ENCODE results near the gene TMEM126A. TPM values are rescaled to one million over a fixed set of nuclear protein-coding genes. Genes with fewer than 3 reads are reported as not detected.

The TMEM126A gene
- total RNA-seq: 58.5 and 78.1 TPM in 2 replicates

DNA sequence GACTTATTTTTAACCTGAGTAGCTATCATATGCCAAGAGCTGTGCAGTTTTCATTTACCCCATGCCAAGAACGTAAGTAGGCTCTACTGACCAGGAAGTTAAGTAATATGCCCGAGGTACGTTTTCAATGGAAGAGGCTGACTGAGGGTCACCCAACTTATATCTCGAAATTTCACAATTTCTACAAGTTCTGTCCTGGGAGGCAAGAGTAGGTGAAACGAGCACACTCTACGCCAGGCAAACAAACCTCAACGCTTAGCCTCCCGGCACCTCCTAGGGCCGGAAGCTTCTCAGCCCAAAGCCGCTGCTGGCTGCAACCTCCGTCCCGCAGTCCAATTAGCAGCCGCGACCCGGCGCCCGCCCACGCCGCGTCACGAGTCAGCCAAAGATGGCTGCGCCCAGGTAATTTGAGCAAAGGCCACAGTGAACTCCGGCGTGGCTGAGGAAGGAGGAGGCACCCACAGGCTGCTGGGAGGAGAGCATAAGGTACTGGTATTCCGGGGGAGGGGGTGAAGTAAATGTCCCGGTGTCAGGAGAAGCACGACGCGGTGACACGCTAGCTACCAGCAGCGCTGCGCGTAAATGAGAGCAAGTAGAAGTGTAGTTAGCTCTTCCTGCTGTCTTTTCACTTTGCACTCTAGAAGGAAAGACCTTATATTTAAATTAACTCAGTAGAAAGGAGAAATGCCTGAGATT is at the start of gene TMEM126A:
Gene TMEM126A, plus strand, starts transcription at position 364 of the 696 bp plus-strand sequence. CDS start 2,289 bp downstream, outside the sequence.

DNA sequence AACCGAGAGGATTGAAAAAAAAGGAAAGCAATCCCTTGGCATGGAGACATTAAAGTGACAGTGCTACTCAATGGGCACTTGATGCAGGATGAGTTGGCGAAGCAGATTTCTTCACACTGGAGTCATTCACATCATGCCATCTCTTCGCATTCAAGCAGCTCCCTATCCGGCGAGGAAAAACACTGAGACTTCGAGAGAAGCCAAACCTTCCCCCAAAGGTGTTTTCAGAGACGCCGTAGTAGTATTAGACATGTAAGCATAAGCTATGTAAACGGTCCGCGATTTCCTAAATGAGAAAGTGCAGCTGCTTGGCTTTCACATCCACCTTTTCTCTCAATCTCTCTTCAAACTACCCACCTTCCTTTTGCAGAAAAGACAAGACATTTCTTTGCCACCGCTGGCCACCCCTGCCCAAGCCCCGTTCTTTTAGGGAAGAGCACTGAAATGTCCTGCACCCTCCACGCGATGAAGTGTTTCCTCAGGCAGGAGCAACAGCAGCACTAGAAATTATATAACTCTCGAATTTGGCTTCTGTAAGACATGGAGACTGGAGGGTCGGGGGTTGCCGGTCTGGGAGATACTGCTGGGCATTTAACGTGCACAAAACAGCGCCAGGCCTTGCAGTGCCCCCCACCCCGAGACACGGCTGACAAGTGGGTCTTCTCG is 20.3 kb upstream of the TMEM126A start, which contains the start of gene DLG2:
Gene DLG2, minus strand, starts transcription at position 13 of the 666 bp plus-strand sequence.

DNA sequence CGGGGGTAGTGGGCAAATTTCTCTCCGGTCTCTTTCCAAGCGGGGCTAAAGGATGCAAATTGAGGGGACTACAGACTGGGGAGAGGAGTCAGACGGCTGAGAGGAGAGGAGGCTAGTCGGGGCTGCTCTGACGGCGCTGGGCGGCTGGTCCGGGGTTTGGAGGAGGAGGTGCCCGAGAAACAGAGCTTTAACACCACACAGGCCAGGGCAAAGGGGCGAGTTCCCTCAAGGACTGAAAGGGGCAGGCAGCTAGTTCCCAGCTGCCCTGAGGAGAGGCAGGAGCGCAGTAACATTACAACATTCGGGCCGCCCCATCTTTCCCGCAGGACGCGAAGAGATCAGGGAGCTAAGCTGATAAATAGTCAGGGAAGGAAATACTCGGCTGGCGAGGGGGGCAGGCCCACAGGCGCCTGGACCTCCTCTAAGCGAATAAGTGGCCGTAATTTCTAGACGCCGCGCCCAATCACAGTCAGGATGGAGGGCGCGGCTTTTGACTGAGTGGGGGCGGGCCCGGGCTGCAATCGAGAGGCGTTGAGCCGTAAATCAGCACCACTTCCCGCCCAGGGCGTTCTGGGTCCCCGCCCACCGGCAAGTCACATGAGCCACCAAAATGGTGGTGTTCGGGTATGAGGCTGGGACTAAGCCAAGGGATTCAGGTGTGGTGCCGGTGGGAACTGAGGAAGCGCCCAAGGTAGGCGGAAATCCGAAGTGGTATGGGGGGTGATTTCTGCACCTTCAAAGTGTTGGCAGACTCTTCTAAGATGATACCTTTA is 19.6 kb upstream of the TMEM126A start, which contains the start of gene TMEM126B:
Gene TMEM126B, plus strand, starts transcription at position 596 of the 773 bp plus-strand sequence. Its CDS starts 15 bp downstream, at position 611.

DNA sequence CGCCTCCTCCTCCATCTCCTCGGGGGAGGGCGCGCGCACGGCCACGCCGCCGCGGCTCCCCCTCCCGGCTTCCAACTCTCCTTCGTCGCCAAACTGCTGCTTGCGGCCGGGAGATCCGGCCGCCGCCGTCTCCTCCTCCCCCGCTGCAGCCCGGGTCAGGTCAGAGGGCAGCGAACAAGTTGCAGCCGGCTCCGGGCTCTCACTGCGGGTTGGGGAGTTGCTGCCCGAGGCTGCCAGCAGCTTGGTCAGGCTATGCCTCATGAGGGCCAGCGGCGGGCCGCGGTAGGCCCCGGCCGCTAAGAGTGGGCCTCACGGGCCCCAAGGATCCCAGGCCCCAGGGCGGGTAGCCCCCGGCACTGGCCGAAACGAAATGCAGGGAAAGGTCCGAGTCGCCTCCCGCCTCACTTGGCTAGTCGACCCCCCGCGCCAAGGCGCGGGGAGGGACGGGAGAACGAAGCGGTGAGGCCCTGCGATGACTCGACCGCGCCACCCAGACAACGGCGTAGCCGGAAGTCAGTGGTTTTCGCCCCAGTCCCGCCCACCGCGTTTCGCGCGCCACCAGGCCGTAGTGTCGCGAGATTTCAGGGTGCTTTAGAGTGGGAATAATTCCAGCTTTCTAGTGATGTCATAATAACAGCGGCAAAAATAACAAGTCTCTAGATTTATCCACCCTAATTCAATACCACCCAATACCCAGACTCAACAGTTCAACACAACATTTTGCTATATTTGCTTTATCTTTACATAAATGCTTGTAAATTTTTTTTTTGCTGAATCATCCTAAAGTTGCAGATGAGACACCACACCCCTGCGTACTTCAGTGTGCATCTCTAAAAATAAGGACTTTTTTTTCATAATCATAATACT is 17.1 kb downstream of the TMEM126A start, which contains the start of gene CREBZF:
Gene CREBZF, minus strand, starts transcription at position 515 of the 867 bp plus-strand sequence. Its CDS starts 254 bp downstream, at position 261.

DNA sequence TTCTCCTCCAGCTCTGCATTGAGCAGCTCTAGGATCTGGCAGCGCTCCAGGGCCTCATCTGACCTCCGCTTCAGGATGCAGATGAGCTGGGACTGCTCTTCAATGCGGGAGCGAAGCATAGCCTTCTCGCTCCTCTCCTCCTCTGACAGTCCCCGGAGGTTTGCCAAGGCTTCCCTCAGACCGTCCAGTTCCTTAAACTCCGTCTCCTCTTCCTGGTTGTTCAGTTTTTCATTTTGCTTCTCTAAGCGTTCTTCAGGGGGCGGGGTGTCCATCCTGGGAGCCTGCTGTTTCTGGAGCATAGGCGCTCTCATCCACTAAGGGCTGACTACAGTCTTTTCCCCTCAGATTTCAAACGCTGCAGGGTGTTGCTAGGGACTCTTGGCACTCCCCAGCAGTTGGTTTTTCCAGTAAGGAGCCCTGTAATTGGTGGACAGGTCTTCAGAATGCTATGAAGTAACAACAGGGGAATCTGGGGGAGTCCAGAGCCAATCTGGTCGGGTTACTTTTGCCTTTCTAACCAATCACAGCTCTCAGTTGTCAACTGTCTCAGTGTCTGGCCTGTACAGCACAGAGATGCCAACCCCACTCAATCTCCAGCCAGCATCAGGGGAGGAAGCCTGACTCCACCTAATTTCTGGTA is 38.2 kb downstream of the TMEM126A start, which contains the start of gene CCDC89:
Gene CCDC89, minus strand, starts transcription at position 376 of the 640 bp plus-strand sequence. Its CDS starts 65 bp downstream, at position 311.

Other genes with a start within 250 kb of the TMEM126A start
- 0.32 and 0.91 TPM in 2 replicates for gene DLG2, start 20.6 kb upstream of the TMEM126A start, total RNA-seq
- 78.3 and 100 TPM in 2 replicates for gene TMEM126B, start 19.4 kb upstream of the TMEM126A start, total RNA-seq
- gene CREBZF, start 17.2 kb downstream of the TMEM126A start, total RNA-seq: 28.6 and 48.9 TPM in 2 replicates
- gene CCDC89, start 38.2 kb downstream of the TMEM126A start, total RNA-seq: not detected in 2 replicates
- 3.6 and 11.1 TPM in 2 replicates for gene SYTL2, start 163.2 kb downstream of the TMEM126A start, total RNA-seq
- under 0.01 TPM in 1 of 2 replicates, not detected in the other for gene CCDC83, start 207.4 kb downstream of the TMEM126A start, total RNA-seq

All from epithelial cell of umbilical artery (primary cell).